Stomach (tissue), 4 donors: ENCODE measurements around the gene PRR5L.

Experiments used
- CTCF ChIP-seq, 7 experiments: fragments of 450-650 bp in 4 of 7; fragments of 200-600 bp in 3 of 7; sonication (generic) in 3 of 7; IDR thresholded peaks; one replicate each; pipeline ENCODE4 v1.5.1; 2016 to 2019; ENCODE audit warnings: antibody characterized with exemption in 7 of 7, control low read depth in 2 of 7, mild to moderate bottlenecking in 1 of 7
- EP300 ChIP-seq: sonication (generic); formaldehyde crosslinking; IDR thresholded peaks from one replicate; pipeline ENCODE4 v1.6.1; 2017; ENCODE audit warnings: antibody characterized with exemption
- POLR2A ChIP-seq, 4 donors: fragments of 450-650 bp; IDR thresholded peaks; one replicate each; pipeline ENCODE4 v1.6.1; 2016; ENCODE audit warnings: antibody characterized with exemption in 4 of 4, control low read depth in 2 of 4, mild to moderate bottlenecking in 1 of 4, moderate library complexity in 1 of 4
- POLR2AphosphoS5 ChIP-seq, 3 donors: sonication (generic); formaldehyde crosslinking; IDR thresholded peaks; one replicate each; pipeline ENCODE4 v1.6.1; 2016; ENCODE audit warnings: antibody characterized with exemption in 3 of 3

GRCh38 chr11:36345084-36345511, 49.0 kb downstream of the PRR5L start:
- TF ChIP-seq CTCF (IDR thresholded peaks at IDR 0.05), result no peak
- TF ChIP-seq POLR2A (IDR thresholded peaks at IDR 0.05), result no peak
- TF ChIP-seq EP300, result no peak
- TF ChIP-seq POLR2AphosphoS5 (IDR thresholded peaks at IDR 0.05), result no peak
